Superior temporal gyrus (tissue), 1 donor: ENCODE measurements around the gene SNX10.

Experiments
- DNase-seq: peaks from one replicate; pipeline ENCODE4 v3.0.0-alpha.2; 2016; ENCODE audit errors: extremely low spot score

Gene SNX10

GRCh38 chr7:26368542-26368941, 76.9 kb downstream of the SNX10 start:
- no peak for DNase-seq

- DNase-seq, result peak; percentile 91
Measured at GRCh38 chr7:26369593-26369992, 77.9 kb downstream of the SNX10 start.

GRCh38 chr7:26370011-26370410, 78.3 kb downstream of the SNX10 start:
- no peak for DNase-seq

DNA sequence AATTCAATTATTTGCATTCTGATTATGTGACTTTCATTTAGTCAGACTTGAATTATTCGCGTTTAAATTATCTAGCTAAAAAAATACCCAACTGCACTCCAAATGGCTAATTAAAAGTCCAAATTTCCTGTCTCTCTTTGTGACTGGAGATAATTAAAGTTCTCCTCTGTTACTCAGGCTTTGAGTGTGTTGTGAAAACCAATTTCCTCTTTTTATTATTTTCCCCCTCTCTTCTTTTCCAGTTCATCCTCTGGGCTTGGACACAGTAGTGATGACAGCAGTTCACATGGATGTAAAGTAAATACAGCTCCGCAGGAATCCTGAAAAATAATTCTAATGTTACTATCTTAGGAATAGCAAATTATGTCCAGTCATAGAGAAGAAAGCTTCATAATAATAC, 80.6 kb downstream of the SNX10 start:
- DNase-seq, result no peak

GRCh38 chr7:26372704-26373103, 81.0 kb downstream of the SNX10 start:
- no peak for DNase-seq

DNA sequence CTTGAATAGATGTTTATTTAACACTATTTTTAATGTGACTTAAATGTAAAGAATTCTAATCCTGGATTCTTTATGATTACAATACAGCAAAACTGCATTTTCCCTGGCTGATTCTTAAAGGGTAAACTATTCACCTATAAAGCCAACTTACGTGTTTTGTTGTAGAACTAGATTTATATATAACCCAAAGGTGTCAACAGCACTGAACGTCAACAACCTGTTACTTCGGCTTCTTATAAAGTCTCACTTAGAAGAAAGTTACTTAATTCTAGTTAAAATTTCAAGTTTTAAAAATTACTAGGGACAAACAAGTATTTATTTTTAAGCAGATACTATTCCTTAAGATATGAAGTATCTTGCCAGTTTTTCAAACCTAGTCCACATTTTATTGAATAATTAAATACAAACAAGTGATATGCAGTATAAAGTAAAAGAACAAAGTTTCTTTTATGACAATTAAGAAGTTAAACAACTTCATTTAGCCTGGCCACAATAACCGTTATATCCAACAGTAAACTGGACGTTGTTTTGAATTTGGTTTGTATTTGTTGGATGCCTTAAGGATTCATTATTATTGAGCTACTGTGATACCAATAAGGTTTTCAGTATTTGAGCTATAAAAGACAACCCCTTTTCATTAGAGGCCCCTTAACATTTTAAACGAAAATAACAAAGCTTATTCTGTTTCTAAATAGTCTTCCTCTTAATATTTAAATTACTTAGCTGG, 83.1 kb downstream of the SNX10 start:
- DNase-seq, result no peak

DNA sequence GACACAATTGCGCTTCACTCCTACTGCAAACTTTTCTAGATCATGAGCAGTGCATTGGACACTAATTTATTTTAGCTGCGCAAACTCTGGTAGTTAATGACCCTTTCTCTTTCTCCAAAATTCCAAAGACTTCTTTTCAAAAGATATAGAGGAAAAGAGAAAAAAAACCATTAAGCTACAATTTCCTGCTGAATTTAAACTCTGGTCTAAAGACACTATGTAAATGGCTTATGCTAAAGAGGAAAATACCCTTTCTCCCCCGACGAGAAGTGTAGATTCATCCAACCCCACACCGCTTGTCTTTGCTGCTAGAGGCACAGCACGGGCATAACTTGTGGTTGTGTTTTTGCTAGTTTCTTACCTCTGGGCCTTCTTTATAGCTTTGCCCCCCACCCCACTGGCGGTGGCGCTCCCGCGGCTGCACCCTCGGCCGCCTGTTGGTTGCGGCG, 84.1 kb downstream of the SNX10 start:
- DNase-seq, result no peak

- no peak for DNase-seq
Measured at GRCh38 chr7:26376175-26376917, 84.7 kb downstream of the SNX10 start.

- DNase-seq, result no peak
Measured at GRCh38 chr7:26378016-26378415, 86.4 kb downstream of the SNX10 start.

DNA sequence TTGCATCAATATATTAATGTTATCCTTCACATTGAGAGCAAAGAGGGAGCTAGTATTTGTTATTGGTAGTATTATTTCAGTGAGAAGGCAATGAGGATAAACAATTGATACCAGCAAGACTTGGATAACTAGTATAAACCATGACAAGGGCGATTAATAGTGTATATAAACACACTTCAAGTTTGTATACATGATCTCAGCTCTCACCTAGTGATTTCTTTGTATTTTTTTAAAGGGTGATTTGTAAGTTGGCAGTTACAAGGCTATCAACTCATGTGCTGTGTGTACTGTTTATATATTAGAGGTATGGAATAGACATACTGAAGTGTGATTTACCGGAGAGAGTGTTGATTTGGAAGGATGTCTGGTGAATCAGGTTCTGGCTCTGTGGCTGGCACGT, 88.0 kb downstream of the SNX10 start:
- no peak for DNase-seq

- DNase-seq, result no peak
Measured at GRCh38 chr7:26381476-26382353, 90.1 kb downstream of the SNX10 start.

- no peak for DNase-seq
Measured at GRCh38 chr7:26385240-26385639, 93.6 kb downstream of the SNX10 start.

DNA sequence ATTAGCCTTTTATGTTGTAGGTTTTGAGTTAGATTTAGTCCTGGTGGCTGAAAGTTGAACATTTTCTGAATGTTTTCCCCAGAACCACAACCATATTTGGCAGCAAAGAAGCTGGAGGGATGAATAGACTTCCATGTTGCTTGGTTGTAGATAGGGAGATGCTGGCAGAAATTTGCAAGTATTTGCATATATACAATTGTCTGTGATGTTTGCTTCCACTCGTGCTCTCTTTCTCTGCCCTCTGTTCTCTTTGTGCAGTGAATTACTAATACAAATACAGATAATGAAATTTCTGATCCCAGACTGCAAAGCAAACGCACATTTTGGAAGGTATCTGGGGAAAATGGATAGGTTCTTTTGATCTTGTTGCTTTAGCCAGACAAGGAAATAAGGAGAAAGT, 96.1 kb downstream of the SNX10 start:
- no peak for DNase-seq

GRCh38 chr7:26388256-26388655, 96.6 kb downstream of the SNX10 start:
- DNase-seq, result no peak

DNA sequence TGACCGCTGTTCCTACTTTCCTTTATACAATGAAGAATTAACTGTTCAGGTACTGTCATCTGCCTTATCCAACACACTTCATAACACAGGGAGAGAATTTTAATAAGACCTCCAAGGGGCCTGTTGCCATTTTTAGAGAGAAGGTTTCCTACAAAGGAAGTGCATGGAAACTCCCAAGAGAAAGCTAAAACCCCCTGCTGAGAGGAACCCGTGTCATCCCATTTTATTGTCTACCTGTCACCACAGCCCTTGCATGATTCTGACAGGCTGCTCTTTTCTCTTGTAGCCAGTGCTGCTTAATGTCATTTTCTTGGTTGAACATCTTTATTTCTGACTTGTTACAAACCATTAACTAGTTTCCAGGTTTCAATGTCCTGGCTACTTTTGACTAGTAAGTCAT, 98.4 kb downstream of the SNX10 start:
- no peak for DNase-seq

DNA sequence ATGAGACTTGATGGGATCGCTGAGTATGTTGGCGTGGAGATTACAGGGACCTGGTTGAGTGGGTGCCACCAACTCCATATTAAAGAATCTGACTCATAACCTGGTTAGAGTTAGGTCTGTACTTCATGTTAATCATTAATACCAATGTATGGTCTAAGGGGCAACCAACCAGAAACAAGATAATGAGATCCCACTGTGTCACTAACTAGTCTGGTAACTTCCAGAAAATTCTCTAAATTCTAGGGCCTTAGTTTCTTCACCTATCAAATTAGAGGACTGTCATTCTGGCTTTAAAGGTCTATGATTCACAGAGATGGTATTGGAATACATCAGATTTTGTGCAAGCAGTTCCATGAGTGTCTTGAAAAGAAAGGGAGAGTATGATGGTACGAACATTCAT, 102.2 kb downstream of the SNX10 start:
- DNase-seq, result no peak

DNA sequence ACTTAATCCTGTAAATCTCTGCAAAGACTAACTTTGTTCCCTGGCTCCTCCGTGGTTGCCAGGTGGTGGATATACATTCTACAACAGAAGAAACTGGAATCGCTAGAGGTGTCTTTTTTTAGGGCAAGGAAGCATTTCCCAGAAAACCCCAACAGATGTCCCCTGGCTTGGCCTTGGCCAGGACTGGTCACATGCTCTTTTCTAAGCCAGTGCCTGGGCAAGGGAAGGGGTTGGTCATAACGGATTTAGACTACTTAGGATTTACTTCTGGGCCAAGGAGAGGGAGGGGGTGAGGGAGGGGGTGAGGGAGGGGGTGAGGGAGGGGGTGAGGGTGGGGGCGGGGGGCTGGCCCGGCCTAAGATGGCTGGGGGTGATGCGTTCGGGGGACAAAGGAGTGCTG, 105.7 kb downstream of the SNX10 start:
- peak; percentile 32 for DNase-seq

DNA sequence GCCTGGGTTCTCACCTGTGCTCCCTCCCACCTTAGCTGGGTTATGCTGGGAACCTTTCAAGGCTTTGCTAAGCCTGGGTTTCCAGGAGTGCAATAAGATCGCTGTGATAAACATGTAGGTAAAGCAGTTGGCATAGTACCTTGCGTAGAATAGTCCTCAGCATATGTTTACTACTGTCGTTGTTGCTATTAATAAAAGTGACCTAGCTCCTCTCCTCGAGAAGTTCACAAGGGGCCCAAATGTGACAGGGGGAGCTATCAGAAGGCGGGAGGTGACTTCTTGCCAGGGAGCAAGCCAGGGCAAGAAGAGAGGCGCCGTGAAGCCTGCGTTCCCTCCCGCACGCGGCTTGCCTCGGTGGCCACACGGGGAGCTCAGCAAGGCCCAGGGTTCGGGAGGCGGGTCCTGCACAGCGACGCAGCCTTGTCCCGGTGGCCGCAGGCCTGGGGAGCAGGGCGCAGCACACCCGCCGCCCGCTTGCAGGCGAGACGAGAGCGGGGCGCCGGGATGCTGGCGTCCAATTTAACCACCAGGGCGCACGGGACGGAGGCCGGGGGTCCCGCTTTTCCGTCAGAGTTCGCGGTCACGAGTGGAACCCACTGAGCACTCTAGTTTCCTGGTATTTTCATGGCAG, 106.2 kb downstream of the SNX10 start:
- DNase-seq, result no peak

DNA sequence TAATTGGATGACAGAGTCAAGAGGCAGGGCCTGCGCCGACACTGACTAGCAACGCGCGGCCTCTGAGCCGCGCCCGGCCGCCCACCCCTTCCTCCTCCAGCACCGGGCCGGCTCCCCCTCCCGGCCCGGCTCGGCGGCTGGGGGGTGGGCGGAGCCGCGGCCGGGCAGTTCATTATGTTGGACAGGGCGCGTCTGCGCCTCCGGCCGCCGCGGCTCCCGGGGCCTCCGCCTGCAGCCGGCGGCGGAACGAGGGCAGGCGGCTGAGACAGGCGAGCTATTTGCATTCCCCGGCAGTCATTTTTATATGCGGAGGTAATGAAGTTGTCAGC, 106.7 kb downstream of the SNX10 start:
- DNase-seq, result no peak

- peak; percentile 49 for DNase-seq
Measured at GRCh38 chr7:26398756-26399509, 107.3 kb downstream of the SNX10 start.

- DNase-seq, result no peak
Measured at GRCh38 chr7:26399736-26400135, 108.1 kb downstream of the SNX10 start.
